ENCODE measurements around the gene HMBS.

HMBS gene

GRCh38 chr11:119092880-119093842 is 8.5 kb downstream of the HMBS start:
- Histone ChIP-seq H3F3A (ENCODE audit: low read depth) (peaks cover 17% of the 10 kb centered on the region), H3K4me1 (ENCODE audit: insufficient read depth, low read length, poor library complexity, severe bottlenecking) (peaks cover 48% of the 10 kb centered on the region), H3K36me3 (ENCODE audit: insufficient read depth, low read length) (peaks cover 38% of the 10 kb centered on the region), H3K79me2 (ENCODE audit: insufficient read depth, low read length) (peaks cover 89% of the 10 kb centered on the region), H4K20me1 (ENCODE audit: insufficient read depth, low read length, poor library complexity, severe bottlenecking) (peaks cover 35% of the 10 kb centered on the region), H3K9me3 (ENCODE audit: insufficient read depth, low read depth, low read length) (no peaks in the 10 kb centered on the region), H3K4me3 (ENCODE audit: low read length, poor library complexity, severe bottlenecking) (peak overlapping the region; percentile 82), H2AFZ (ENCODE audit: low read length) (no peak overlapping the region), H3K4me2 (ENCODE audit: low read depth, low read length, poor library complexity, severe bottlenecking) (peak overlapping the region; percentile 95), H3K9me2 (replicated peaks; ENCODE audit: low read depth, low read length) (no peaks in the 10 kb centered on the region), H3K27me3 (ENCODE audit: insufficient read depth, low read length, poor library complexity, severe bottlenecking) (peaks cover 15% of the 10 kb centered on the region), H3K9ac (ENCODE audit: low read depth, low read length, poor library complexity, severe bottlenecking) (peak overlapping the region; percentile 100)
- TF ChIP-seq EZH2phosphoT487 (IDR thresholded peaks at IDR 0.05; ENCODE audit: borderline replicate concordance): no peak
- TF ChIP-seq CTCF (conservative IDR thresholded peaks at IDR 0.05; ENCODE audit: low read length): no peak

DNA sequence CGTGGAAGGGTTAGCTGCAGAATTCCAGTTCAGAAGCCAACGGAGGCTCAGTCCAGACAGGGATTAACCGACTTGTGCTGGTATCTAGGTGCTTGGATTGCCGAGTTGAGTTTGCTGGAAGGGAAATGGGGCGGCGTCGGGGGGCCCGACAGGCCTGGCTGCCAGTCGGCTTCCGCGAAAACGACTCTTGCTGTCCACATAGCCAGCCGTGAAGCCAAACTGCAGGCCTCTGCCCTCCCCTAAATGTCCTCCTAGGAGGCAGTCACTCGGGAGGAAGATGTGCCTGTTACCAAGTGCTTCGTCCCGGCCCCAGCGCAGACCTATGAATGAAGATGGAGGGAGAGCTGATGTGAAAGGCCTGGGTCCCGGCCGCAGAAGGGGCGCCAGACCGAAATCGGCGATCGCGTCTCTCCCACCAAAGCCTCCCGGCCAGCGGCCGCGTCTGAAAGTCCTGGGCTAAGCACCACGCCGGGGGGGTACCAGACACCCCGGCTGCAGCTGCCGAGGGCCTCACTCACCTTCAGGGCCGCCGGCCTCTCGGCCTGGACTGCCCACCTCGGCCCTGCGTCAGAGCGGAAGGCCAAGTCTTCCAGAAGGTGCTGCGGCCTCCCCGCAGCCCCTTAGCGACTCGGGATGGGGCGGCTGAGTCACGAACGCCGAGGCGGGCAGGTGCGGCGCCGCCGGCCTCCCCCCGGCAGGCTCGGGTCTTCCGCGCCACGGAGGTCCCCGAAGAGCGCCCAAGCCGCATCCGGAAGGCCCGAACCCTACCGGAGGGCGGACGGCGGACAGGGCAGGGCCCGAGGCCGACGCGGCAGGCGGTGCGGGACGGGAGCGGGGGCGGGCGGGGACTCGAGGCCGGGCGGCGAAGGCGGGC is 9.5 kb downstream of the HMBS start:
- H3F3A ChIP-seq (ENCODE audit: low read depth): peaks cover 17% of the 10 kb centered on the region

DNA sequence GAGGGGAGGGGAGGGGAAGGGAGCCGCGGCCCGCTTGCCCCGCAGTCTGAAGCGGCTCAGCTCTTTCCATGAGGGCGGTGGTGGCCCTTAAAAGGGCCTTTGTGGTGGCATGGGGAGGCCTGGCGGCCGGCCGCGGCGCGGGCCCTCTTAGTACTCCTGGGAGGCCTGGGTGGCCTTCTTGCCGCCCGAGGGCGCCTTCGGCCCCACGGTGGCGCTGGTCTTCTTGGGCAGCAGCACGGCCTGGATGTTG is 10.1 kb downstream of the HMBS start:
- Histone ChIP-seq H3K36me3 (ENCODE audit: insufficient read depth, low read length) (peaks cover 42% of the 10 kb centered on the region), H3K27me3 (ENCODE audit: insufficient read depth, low read length, poor library complexity, severe bottlenecking) (peaks cover 15% of the 10 kb centered on the region), H2AFZ (ENCODE audit: low read length) (no peak overlapping the region), H3K4me1 (ENCODE audit: insufficient read depth, low read length, poor library complexity, severe bottlenecking) (peaks cover 39% of the 10 kb centered on the region), H4K20me1 (ENCODE audit: insufficient read depth, low read length, poor library complexity, severe bottlenecking) (peaks cover 35% of the 10 kb centered on the region), H3K4me2 (ENCODE audit: low read depth, low read length, poor library complexity, severe bottlenecking) (peak overlapping the region; percentile 95), H3K79me2 (ENCODE audit: insufficient read depth, low read length) (peaks cover 88% of the 10 kb centered on the region), H3K4me3 (ENCODE audit: low read length, poor library complexity, severe bottlenecking) (peak overlapping the region; percentile 82), H3K9me2 (replicated peaks; ENCODE audit: low read depth, low read length) (no peaks in the 10 kb centered on the region), H3K9ac (ENCODE audit: low read depth, low read length, poor library complexity, severe bottlenecking) (peak overlapping the region; percentile 100), H3F3A (ENCODE audit: low read depth) (peaks cover 14% of the 10 kb centered on the region), H3K9me3 (ENCODE audit: insufficient read depth, low read depth, low read length) (no peaks in the 10 kb centered on the region)
- TF ChIP-seq EZH2phosphoT487 (IDR thresholded peaks at IDR 0.05; ENCODE audit: borderline replicate concordance) (no peak), CTCF (conservative IDR thresholded peaks at IDR 0.05; ENCODE audit: low read length) (peak; percentile 57)

More for the DNA sequence above, 9.5 kb downstream of the HMBS start:
- H3K4me1 ChIP-seq (ENCODE audit: insufficient read depth, low read length, poor library complexity, severe bottlenecking): peaks cover 43% of the 10 kb centered on the region
- no peak overlapping the region for H2AFZ ChIP-seq (ENCODE audit: low read length)
- H3K4me3 ChIP-seq (ENCODE audit: low read length, poor library complexity, severe bottlenecking): peak overlapping the region; percentile 82
- H3K9me3 ChIP-seq (ENCODE audit: insufficient read depth, low read depth, low read length): no peaks in the 10 kb centered on the region
- H3K9ac ChIP-seq (ENCODE audit: low read depth, low read length, poor library complexity, severe bottlenecking): peak overlapping the region; percentile 100
- peaks cover 42% of the 10 kb centered on the region for H3K36me3 ChIP-seq (ENCODE audit: insufficient read depth, low read length)
- peak overlapping the region; percentile 95 for H3K4me2 ChIP-seq (ENCODE audit: low read depth, low read length, poor library complexity, severe bottlenecking)
- TF ChIP-seq EZH2phosphoT487 (IDR thresholded peaks at IDR 0.05; ENCODE audit: borderline replicate concordance) (no peak), CTCF (conservative IDR thresholded peaks at IDR 0.05; ENCODE audit: low read length) (no peak)
- H3K9me2 ChIP-seq (replicated peaks; ENCODE audit: low read depth, low read length): no peaks in the 10 kb centered on the region
- peaks cover 86% of the 10 kb centered on the region for H3K79me2 ChIP-seq (ENCODE audit: insufficient read depth, low read length)
- peaks cover 35% of the 10 kb centered on the region for H4K20me1 ChIP-seq (ENCODE audit: insufficient read depth, low read length, poor library complexity, severe bottlenecking)
- peaks cover 15% of the 10 kb centered on the region for H3K27me3 ChIP-seq (ENCODE audit: insufficient read depth, low read length, poor library complexity, severe bottlenecking)

All from Loucy (cell line).